Stimulated activated CD8-positive, alpha-beta memory T cell treated with anti-CD3 and anti-CD28 coated beads, Interleukin-4, amount 100 ng/mL, for 1 hour (primary cell): Measurements from ENCODE around the gene POLE4.

ENCODE experiments used
- DNase-seq, 2 donors: peaks; one replicate each; pipeline ENCODE4 v3.0.0-alpha.2; 2020; ENCODE audit warnings: low read depth in 2 of 2, low spot score in 1 of 2

POLE4 gene, protein sequence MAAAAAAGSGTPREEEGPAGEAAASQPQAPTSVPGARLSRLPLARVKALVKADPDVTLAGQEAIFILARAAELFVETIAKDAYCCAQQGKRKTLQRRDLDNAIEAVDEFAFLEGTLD

DNA sequence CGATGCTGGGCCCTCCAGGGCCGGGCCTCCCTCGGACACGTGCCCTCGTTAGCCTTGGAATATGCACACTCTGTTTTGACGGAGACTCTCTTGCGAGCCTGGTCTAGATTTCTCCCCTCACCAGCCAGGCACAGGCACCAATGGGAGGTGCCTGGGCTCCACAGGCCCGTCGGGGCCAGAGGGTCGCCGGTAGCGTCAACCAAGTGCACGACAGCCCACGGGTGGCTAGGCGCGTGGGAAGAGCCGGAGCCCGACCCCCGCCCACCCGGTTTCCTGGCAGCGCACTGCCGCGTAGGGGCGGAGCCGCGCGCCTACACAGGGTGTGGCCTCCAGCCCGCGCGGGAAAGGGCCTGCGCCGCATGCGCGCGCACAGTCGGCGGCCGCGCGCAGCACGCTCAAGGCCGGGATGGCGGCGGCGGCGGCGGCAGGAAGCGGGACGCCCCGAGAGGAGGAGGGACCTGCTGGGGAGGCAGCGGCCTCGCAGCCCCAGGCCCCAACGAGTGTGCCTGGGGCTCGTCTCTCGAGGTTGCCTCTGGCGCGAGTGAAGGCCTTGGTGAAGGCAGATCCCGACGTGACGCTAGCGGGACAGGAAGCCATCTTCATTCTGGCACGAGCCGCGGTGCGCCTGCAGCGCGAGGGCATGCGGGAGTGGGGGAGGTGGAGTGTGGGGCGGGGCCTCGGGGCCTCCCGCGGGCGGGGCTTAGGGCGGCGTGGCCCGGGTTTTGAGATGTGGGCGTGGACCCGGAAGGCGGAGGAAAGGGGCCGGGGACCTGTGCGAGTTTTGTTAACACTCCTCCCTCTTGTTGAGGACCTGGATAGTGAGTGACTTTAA lies at the start of gene POLE4:
TSS of gene POLE4 (plus strand) at position 370 of the 832 bp plus-strand sequence. CDS start at position 407, 37 bp downstream.
- peak; percentile 82 to 92 for DNase-seq

DNA sequence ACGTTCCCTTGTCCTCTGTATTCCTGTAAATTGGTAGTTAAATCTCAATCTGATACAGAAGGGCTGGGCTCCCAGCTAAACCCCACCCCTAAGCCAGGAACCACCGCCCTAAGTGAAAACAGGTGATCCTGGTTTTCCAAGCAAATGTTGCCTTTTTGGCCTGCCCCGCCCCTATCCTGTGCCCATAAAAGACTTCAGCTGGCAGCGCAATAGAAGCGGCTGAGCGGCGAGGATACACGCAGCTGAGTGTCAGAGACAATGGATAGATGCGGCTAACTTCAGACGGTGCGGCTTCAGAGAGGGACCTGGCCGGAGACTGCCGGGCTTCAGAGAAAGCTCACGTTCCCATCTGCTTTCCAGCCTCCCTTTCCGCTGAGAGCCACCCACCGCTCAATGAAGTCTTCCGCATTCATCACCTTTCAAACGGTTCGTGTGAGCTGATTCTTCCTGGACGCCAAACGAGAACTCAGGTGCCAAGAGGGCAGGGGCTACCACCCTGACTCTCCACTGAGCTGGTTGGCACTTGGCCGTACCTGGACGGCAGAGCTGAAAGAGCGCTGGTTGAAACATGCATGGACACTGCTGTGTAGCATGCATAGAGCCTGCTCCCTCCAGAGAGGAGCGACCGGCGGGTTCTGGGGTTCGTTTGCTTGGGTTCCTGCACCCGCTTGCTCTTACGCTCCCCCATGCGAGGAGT lies 49.5 kb upstream of the POLE4 start:
- no peak for DNase-seq

DNA sequence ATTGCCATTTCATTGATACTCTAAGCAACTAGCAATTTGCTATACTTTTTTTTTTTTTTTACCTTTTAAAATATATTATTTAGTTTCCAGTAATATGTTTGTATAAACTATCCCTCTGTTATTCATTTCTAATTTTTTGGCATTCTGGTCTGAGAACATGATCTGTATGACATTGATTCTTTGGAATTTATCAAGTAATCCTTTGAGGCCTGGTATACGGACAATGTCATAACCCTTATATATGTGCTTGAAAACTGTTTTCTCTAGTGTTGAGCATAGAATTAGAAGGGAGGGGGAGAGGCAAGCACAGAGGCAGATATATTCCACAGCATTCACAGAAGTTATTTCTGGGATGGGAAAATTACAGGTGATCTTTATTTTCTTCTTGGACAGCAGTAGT lies 48.2 kb upstream of the POLE4 start:
- DNase-seq = no peak

DNA sequence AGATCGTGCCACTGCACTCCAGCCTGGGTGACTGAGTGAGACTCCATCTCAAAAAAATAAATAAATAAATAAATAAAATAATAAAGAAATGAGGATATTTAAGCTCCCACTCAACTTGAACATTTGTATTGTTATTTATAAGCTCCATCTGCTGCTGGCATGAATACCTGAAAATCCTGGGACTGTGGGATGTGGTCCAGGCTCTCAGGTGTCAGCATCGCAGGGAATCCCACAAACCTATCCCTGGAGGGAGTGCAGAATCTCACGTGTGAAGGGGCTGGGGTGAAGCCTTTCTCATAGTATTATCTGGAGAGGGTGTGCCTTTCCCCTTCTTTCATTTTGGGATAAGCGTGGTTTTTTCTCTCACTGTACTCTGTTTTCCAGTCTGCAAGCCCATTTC lies 47.4 kb upstream of the POLE4 start:
- DNase-seq = no peak

DNA sequence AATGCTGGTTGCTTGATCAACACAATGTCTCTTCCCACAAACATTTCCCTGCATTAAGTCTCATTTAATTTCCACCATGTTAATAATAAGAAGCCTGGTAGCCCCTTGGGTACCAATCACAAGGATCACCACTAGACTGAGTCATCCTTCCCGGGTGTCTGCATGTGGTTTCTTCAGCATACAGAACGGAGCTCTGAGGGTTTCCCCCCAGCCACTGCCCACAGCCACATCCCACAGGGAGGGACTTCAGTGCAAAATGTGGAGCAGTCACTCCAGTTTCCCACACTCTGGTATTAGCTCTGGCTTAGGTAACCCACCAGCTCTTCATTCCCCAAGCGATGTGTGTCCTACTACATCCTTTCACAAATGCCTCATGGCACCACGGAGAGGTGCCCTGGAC lies 42.7 kb upstream of the POLE4 start:
- DNase-seq = peak in 1 of 2 donors; percentile 3

DNA sequence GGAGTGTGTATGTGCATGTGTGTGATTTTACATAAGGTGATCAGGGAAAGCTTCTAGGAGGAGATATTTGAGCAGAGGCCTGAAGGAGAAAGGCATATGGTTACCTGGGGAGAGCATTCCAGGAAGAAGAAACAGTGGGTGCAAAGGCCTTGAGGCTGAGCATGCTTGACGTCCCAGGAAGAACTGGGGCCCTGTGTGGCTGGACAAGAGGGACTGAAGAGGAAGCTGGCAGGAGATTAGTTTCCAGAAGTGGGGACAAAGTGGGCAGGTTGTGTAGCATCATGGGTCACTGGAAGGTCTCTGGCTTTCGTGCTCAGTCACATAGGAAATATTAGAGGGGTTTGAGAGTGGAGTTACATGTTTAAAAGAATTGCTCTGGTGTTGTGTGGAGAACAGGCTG lies 42.0 kb upstream of the POLE4 start:
- no peak for DNase-seq

DNA sequence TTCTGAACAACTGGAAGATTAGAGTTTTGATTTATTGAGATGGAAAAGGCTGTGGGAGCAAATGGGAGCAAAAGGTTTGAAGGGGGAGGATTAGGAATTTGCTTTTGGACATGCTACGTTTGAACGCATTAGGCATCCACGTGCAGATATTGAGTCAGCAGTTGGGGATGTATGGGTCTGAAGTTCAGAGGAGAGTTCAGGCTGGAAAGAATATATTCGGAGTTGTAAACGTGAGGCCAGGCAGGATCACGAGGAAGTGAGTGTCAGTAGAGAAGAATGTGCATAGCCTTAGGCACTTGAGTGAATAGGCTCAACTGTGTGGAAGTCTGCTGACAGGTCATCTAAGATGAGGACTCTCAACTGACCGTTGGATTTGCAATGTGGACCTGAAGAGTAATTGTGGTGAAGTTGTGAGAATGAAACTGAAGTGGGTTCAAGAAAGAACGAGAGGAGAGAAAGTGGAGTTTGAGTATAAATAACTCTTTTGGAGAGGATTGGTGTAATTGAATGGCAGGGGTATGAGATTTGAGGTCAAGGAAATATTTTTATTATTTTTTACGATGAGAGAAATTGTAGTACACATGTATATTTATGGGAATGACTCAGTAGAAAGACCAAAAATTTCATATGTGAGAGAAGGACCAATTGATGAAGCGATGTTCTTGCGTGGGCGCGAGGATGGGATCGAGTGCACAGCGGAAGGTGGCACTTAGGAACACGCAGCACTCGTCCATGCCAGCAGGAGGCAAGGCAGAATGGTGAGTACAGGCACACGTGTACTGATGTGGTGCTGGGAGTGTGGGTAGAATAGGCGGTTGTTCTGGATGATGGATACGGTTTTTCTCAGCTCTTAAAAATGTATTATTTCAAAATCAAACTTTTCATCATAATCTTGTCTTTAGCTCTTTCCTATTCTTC lies 40.5 kb upstream of the POLE4 start:
- DNase-seq = no peak

DNA sequence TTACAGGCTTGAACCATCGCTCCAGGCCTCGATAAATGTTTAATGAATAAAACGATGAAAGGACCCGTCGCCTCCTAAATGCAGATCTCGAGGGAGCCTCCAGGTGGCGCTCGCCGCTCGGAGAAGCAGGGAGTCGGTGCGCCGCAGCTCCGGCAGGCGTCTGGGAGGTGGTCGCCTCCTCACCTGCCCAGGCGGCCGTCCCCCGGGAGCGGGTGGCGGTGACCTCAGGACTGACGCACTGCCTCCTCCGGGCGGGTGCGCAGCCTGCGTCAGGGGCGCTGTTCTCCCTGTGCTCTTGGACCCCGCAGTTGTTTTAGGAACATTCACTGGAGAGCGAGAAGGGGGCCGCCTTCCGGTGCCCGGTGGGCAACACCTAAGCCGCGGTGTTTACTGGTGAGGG lies 38.6 kb upstream of the POLE4 start:
- DNase-seq = peak; percentile 36 to 52

DNA sequence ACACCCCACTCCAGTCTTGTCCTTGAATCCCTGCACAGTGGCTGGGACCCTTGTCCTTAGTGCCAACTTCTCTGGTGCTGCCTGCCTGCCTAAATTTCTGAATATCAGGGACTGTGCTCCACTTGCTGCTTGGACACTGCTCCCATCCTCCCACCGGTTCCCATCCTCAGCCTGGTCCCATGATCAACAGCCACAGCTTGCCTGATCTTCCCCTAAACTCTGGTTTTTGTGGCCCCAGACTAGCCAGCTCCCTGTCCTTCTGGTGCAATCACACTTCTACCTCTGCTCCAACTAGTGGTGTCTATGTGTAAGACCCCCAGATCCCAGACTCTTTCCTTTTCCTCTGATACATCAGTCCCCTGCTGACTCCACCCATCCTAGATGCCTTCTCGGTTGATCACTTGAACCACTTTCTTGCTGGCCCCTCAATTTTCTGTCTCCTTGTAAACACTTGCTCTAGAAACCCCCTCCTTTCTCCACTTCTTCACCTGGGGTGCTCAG lies 37.2 kb upstream of the POLE4 start:
- no peak for DNase-seq

DNA sequence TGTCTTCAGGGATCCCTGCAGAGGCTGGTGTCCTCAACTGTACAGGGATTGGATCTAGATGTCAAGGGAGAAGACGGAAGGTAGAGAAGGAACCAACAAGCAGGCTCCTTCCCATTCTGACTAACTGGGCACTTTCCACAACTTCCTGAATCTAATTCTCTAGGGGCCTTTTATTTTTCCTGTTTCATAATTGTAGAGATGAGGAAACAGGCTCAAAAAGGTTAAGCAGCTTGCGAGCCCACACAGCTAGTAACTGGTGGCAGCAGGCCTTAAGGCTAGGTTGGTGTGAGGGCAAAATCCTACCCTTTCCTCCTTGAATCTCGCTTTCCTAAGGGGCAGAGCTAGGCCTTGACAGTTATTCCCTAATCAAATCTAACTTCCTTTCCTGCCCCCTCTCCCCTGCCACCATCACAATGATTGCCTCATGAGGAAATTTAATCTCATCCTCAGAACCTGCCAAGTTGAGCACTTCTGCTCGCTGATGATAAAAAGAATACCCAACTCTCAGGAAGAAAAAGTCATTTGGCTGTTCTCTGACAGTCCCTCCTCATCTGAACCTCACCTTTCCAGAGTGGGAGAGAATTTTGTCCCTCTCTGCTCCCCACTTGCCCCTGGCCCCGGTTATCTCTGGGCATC lies 35.7 kb upstream of the POLE4 start:
- DNase-seq = no peak

DNA sequence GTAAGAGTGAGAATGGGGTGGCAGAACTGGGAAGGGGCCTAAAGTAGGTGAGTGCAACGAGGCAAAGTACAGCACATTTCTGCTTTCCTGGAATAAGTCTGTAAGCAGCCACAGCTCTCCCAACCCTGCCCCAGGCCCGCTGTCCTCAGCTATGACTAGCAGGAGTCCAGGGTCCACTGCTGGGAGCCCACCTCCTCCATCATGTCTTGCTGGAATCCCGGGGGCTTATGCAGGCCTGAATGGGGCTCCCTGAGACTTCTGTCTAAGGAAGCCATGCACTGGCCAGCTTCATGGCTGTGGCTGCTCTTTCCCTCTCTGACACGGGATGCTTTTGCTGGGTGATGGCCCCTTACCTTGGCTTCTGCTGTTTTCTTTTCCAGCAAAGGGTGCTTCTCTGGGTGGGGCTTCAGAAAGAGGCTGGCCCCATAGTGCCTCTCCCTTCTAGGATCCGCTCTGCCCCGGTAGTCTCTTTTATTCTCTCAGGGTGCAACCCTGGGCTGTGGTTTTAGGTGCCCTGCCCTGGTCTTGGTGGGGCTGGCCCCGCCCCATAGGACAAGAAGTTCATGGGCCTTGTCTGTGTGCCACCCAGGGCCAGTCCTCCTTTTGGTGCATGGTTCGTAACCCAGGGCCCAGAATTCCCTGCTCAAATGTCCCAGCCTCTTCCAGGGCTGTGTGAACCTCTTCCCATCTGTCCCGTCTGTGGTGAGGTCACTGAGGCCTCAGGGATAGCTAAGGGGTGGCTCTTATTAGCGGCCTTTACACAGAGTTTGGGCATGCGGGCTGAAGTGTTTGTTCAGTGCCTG lies 33.8 kb upstream of the POLE4 start:
- DNase-seq = no peak

DNA sequence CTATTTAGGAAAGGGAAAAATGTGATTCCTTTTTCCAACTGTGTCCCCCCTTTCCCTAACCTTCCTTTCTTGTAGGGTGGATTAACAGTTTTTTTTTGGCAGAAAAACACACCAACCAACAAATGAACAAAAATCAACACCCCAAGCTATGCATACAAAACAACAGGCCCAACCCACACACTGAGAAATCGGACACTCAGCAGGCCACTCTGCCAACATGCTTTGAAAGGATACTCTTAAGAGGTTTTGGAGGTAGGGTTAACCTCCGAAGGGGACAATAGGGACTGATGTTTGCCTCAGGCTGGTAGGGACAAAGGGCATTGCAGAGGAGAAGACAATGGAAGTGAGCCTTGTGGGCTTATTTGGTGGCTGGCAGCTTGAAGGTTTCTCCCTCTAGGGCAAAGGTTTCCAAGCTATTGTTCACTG lies 33.1 kb upstream of the POLE4 start:
- no peak for DNase-seq

DNA sequence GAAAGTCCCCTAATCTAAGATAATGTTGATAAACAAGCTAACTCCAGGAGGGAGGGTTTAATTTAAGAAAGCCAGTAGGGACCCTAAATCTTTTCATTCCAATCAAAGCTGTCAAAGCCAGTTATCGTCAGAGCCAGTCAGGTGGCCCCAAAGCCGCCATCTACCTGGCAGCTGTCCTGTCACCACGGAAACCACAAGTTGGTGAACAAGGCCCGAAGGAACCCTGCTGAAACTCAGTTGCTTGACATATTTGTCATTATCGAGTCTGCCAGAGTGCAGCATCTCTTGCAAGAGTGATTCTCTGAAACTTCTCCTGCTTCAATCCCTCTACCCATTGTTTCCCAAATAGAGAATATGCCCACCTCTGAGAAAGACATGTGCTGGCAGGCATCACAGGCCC lies 30.8 kb upstream of the POLE4 start:
- no peak for DNase-seq

DNA sequence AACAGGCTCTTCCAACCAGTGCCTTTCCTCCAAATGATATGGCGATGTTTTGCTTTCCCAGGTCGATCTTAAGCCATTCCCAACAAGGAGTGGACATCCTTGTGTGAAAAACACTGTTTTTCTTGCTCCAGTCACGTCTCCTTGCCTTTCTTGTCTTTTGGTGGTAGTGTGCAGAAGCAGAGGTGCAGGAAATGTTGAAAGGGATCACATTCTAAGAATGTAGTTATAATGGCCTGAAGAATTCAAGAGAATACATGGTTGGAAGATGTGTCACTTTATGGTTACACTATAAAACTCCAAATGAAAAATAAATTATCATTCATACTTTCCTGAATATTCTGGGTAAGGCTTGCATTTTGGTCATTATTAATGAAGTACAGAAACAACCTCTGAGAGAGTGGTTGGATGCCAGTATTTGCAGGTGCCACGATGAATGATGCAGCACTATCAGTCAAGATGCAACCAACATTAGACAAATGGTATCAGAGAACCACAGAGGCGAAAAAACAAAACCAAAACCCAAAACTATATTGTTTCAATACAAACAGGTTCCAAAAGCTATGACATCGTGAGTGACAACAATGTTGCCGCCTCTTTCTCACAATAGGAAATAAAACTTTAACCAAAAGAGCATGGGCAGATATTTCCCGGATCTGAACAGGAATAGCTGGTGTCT lies 27.5 kb upstream of the POLE4 start:
- no peak for DNase-seq

DNA sequence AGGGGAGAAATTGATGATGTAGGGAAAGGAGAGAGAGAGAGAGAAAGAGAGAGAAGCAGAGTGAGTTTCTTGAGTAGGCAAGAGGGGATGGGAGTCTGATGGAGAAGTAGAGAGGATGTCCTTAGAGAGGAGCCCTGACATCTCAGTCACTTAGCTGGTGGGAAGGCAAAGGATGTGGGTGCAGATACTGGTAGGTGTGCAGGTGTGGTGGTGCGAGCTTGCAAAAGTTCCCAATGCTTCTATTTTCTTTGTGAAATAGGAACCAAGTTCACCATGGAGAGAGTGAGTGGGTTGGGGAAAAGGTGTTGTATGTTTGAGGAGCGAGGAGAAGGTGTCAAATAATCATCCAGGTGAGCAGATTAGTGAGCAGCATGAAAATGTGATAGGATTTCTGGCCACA lies 26.5 kb upstream of the POLE4 start:
- no peak for DNase-seq

DNA sequence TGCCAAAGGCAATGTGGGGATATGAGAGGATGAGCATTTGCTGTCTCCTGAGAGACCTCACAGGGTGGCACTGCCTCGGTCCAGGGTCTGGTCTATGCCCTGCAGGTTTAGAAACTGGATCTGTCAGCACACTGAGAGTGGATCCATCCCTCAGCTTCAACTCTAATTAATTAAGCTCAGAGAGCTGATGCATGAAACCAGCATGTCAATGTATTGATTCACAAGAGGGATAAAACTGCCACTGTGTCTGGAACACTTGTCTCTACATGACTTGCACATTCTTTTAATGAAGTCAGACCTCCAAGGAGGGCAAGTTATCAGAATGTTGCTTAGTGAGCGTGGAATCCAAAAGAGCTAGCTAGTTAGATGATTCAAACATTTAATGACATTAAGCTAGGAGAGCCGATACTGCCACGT lies 22.5 kb upstream of the POLE4 start:
- DNase-seq = no peak

DNA sequence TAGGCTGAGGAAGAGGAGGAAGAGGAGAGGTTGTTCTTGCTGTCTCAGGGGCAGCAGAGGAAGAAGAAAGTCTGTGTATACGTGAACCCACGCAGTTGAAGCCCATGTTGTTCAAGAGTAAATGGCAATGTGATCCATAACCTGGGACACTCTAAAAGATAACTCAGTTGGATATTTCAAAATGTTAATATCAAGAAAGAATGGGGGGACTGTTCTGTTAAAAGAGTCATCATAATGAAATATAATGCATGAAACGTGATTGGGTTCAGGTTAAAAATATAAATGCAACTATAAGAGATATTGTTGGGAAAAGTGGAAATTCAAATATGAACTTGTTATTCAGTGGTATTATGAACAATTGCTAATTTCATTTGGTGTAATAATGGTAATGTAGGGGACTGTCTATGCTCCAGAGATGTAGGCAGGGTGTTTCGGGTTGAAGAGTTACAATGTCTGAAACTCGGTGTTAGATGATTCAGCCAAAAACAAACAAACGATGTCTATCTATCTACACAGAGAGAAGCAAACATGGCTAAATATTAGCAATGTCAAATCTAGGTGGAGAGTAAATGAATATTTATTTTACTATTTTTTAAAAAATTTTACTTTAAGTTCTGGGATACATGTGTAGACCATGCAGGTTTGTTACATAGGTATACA lies 21.1 kb upstream of the POLE4 start:
- no peak for DNase-seq

DNA sequence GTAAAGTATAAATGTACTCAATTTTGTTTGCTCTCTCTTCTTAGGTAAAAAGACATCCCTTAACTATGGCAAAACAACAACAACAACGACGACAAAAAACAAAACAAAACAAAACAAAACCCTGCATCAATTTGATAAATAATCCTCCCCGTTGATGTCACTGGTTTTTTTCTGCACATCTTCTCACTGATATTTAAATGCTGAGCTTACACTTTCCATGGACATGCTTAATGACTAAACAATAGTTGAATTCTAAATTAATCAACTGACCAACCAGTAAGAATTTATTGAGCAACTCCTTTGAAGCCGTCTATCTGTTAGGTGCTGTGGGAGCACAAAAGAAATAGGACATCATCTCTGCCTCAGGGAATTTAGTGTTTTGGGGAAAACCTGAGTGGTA lies 20.2 kb upstream of the POLE4 start:
- DNase-seq = no peak
